ENCODE data around the gene WDR18.

DNA sequence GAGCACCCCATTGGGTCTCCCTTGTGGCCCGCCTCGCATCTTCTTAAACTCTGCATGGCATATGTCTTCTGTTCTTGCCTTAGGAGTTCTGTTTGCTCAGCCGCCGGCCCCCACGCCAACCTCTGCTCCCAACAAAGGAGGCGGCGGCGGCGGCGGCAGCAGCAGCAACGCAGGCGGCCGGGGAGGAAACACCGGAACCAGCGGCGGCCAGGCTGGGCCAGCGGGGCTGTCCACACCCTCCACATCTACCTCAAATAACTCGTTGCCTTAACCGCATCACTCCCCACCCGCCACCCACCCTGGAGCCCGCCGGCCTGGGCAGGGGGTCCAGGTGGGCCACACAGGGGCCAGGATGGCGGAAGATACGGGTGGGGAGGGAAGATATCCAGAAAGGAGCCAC lies 12.3 kb upstream of the WDR18 start:
- TF ChIP-seq CTCF (IDR thresholded peaks at IDR 0.05), result no peak
- TF ChIP-seq RXRA (IDR thresholded peaks at IDR 0.05; ENCODE audit: borderline replicate concordance, low read depth), result no peak
- no peak for TF ChIP-seq GATA2 (CRISPR knock-in tag; IDR thresholded peaks at IDR 0.05)
- TF ChIP-seq EP300 (IDR thresholded peaks at IDR 0.05; ENCODE audit: borderline replicate concordance in 1 of 2, low read depth in 1 of 2, low read length in 1 of 2), result no peak
- no peak for TF ChIP-seq MXI1 (IDR thresholded peaks at IDR 0.05; ENCODE audit: low read depth, low read length)
- no peak for TF ChIP-seq GABPA (IDR thresholded peaks at IDR 0.05; ENCODE audit: low read depth)
- TF ChIP-seq POLR2AphosphoS5 (IDR thresholded peaks at IDR 0.05; ENCODE audit: low read depth, low read length), result no peak

Data from SK-N-SH (cell line).